ENCODE results near the gene CELF5.

DNA sequence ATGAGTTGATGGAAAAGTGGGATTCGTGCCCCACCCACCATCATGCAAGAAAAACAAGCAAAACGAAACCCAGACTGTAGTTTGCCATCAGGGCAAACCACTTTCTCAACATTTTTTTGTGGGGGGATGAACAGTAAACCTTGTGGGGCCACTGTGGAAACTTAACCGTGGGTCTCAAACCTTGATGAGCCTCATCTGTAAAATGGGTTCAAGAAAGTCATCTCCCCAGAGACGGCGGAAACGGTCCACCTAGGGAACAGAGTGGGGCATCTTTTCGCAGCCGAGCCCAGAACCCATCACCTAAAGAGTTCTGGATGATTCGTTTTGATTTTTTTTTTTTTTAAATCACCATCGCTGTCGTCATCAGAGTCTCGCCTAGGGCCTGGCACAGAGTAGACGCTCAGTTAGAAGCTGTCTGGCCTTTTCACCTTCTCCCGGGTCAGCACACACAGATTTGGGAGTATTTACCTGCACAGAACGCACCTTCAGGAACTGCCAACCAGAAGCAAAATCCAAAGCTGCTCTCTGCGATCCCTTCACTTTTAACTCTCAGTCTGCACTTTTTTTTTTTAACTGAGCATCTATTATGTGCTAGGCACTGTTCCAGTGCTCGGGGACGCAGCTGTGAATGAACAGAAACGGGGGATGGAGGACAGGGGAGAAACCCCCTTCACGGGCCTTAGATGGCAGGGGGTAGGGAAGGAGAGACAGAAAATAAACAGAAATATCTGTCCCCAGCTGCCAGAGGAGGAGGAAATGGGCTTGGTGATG lies 69.8 kb downstream of the CELF5 start:
- no peak for TF ChIP-seq POLR2A (IDR thresholded peaks at IDR 0.05)
- TF ChIP-seq POLR2AphosphoS5 (IDR thresholded peaks at IDR 0.05), result no peak
- TF ChIP-seq, protein P1, sequence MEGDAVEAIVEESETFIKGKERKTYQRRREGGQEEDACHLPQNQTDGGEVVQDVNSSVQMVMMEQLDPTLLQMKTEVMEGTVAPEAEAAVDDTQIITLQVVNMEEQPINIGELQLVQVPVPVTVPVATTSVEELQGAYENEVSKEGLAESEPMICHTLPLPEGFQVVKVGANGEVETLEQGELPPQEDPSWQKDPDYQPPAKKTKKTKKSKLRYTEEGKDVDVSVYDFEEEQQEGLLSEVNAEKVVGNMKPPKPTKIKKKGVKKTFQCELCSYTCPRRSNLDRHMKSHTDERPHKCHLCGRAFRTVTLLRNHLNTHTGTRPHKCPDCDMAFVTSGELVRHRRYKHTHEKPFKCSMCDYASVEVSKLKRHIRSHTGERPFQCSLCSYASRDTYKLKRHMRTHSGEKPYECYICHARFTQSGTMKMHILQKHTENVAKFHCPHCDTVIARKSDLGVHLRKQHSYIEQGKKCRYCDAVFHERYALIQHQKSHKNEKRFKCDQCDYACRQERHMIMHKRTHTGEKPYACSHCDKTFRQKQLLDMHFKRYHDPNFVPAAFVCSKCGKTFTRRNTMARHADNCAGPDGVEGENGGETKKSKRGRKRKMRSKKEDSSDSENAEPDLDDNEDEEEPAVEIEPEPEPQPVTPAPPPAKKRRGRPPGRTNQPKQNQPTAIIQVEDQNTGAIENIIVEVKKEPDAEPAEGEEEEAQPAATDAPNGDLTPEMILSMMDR (IDR thresholded peaks at IDR 0.05), result no peak
